ENCODE data around the gene FAM168B.

FAM168B gene

DNA sequence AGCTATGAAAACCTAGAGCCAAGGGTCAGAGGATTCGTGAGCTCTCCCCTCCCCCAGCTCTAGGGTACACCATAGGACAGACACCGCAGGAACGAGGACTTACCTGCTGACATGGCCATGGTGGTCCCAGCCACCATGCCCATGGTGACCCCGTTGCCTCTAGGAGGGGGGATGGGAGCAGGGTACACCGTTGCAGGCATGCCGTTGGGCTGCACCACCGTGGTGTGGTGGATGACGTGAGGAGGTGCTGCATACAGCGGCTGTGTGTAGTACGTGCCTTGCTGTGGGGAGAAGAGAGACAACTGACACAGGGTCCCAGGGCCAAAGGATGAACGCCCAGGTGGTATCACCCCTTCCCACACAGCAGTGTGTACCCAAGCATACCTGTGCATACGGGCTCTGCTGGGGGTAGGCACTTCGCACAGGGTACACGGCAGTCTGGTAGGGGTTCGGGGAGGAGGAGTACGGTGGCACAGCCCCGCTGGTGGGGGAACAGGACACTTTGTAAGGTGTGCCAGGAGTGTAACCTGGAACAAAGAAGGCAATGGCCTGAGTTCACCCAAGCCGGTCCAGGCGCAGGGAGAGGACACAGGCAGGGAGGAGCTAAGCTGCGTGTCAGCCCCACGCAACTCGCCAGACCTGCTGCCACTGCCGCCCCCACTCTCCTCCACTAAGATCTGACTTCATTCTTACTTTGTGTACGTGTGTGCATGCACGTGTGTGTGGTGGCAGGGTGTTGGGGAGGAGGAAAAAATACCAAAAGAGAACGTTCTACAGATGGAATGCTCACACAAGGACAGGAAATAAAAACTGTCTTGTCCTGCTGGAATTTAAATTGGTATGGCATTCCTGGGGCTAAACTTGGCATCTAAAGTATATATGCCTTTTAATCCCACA, 37.8 kb downstream of the FAM168B start:
- no peak for DNase-seq (ENCODE audit: low read depth)

DNA sequence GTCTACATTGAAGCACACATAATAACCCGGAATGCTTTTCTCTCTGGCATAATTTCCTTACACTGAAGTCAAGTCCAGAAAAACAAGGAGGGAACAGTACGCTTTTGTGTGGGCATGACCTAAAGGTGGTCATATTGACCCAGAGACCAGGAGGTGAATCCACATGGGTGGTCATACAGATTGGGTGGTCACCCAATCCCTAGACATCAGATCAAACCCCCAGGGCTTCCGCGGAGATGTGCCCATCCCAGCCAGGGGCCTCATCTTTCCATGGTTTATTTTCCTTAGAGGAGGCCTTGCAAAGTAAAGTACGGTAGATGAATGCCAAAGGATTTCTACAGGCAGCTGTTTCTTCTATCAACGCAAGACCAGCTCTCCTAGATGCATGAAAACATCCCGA, 38.8 kb downstream of the FAM168B start:
- DNase-seq (ENCODE audit: low read depth): no peak

DNA sequence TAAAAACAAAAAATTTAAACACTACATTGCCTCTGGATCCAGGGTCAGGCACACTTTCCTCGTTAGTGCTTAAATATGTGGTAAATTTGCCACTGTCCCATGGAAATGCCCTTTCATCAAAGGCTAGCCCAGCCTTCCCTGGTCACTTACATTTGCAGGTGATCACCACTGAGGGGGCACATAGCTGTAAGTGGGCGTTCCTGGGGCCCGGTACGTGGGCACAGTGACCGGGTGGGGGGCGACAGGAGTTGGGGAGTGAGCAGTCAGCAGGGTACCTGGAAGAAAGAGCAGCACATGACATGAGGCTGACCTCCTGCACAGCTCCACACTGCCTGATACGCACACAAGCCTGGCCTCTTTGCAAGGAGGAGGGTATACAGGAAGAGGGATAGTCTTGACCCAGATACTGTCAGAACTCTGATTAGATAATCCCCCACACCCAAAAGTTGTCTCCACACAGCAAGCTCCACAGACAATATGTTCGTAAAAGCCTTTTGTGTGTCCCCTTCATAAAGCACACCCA, 40.5 kb downstream of the FAM168B start:
- DNase-seq (ENCODE audit: low read depth): no peak

DNA sequence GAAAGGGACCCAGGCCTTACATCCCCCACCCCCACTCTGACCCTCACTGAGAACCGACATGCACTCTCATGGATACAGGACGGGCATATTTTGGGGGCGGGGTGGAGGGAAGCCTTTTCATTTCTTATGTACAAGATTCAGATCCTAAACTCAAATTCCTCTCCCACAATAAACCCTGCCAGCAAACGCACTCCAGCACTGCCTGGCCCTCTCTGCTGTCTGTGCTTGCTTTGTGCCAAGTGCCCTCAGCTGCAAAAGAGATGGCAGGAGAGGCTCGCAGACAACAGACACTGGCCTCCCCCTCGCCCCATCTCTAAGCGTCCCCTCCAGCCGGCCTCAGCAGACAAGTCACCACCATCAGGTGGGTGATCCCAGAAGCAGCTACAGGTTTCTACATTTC, 42.4 kb downstream of the FAM168B start:
- DNase-seq (ENCODE audit: low read depth): no peak

DNA sequence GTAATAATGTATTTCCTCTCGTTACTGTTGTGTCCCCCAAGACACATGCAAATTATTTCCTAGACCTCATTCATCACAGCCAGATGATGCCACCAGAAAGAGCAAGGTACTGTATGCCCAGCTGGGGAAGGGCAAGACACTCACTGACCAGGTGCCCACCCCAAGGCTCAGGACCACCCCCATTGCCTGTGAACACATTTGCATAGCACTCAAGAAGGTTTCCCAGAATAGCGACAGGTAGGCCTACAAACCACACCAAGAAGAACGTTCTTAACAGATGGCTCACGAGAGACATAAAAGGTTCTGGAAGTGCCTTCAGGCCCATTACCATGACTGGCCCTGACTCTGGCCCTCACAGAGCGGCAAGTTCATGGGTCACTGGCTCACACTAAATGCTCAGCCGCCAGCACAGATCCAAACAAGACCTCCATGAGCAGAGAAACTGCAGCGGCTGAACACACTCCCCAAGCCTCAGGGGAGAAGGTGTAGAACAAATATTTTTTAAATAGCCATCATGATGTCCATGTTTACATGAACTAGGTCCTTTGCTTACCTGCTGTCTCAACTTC, 44.0 kb downstream of the FAM168B start:
- no peak for DNase-seq (ENCODE audit: low read depth)

DNA sequence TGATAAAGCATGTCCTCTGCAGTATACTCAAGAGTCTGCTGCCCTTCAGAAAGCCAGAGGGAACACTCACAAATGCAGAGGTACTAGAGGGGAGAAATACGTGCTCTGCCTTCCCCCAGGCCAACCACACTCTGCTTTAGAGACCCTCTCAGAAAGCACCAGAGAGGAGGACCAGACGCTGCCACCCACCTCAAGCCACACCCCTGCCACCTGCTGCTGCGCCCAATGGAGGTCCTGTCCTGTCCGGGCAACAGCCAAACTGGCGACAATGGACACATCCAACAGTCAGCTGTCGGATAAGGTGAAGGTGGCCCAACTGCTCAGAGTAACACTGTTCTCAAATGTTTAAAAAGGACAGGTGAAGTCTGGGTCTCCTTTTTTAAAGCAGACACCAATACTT, 44.6 kb downstream of the FAM168B start:
- no peak for DNase-seq (ENCODE audit: low read depth)

DNA sequence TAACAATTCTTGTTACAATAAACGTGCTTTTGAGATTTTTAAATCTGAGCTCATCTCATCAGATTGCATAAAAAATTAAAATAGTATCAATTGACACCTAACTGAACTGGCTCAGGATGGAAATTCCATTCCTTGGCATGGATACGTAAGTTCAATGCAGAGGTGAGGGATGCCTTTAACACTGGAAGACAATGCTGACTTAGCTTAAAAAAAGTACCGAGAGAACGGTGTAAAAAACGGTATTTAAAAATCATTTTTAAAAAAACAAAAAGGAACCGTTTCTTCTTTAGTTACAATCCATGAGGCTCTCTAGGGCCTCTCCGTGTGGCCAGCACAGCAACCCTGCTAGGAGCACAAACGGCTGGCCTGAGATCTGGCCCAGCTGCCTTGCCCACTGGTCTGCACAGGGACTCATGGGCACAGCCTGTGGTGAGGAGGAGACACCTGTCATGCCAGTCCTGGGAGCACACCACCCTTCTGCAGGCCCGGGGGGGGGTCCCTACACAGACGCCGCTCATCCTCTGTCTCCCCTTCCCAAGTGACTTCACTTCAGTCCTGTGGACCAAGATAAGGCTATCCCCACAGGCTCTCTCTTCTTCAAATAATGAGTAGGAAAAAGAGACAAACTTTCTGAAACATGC, 45.2 kb downstream of the FAM168B start:
- DNase-seq (ENCODE audit: low read depth): no peak

DNA sequence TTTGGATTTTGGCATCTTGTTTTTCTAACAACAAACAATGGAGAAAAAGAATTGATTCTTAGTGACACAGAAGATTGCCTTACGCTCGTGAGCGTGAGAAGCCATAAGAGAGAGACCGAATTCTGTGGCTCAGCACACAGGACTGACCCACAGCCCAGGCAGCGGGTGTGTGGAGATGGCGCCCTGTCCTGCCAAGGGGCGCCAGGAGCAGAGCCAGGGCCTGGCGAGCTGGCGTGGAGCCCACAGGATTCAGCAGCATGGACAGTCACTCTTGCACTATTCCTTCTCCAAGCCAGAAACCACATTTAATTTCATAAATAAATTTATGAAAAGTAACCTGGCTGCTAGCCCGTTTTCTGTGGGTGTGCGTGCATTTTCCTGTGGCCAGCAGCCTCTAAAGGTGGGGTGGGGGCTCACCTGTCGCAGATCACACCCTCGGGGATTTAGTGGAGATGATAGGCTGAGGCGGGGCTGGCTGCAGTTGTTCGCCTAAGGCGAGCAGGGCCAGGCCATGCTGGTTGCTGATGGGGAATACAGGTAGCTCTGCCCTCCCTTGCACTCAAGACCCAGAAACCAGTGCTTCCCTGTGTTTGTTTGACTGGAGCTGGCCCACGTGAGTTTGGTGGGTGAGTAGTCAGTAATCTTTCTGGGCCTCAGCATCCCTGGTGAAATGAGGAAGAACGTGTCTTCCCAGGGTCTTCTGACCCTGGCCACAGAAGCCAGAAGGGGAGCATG, 46.2 kb downstream of the FAM168B start:
- no peak for DNase-seq (ENCODE audit: low read depth)

DNA sequence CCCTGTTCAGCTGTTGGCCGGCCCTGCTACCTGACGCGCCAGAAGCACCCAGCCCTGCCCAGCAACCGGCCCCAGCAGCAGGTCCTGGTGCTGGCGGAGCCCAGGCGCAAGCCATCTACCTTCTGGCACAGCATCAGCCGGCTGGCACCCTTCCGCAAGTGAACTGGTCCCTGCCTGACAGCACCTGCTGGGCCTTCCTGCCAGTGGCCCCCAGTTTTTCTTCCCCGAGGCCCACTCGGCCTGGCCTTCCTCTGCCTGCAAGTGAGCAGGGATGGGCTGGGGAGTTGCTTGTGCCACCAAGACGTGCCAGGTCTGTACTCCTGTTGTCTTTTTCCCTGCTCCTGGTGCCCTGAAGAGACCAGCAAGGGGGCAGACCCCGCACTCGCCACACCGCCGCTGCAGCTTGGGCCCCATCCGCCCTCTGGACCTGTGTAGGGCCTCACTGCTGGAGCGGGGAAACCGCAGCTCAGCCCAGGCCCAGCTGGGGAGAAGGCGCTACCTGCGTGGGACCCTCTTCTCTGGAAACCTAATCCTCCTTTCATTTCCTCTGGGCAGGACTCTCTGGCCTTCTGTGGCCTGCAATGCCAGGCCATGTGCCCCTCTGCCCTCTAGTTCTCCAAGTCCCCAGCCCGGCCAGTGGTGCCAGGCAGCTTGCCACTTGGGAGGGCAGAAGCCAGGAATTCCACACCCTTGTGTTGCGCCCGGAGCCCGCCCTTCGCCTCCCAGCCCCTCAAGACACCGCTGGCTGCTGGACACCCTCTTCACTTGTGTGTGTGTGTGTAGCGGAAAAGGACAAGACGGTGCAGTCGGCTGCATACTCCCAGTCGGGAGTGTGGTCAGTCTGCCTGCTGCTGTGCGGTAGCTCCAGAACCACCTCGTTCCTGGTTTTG, 47.0 kb downstream of the FAM168B start:
- DNase-seq (ENCODE audit: low read depth): no peak

DNA sequence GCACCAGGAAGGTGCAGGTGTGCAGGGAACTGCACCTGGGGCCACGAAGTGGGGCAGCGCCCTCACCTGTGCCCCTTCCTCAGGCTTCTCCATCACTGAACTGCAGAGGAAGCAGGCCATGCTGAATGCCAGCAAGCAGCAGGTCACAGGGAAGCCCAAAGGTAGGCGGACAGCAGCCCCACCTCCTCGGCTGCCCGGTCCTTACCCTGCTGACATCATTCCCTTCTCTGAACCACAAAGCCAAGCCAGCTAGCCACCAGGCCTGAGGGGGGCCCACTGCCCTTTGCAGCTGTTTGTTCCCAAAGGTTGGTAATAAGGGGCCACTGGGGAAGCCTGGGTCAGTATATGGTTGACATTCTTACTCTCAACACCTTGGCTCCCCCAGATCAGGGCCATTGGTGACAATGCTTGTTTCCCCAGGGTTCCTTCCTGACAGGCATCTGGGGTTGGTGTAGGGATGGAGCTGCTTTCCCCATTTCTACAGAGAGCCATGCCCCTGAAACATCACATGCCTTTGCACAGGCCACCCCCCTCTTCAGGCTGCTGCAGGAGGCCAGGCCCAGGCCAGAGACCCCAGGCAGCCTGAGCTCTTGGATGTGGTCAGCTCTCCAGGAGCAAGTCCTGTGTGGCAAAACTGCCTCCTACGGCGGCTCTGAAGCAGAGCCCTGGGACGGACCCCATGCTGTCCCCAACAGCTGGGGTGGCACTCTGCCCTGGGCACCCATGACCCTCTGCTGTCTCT, 47.8 kb downstream of the FAM168B start:
- no peak for DNase-seq (ENCODE audit: low read depth)

DNA sequence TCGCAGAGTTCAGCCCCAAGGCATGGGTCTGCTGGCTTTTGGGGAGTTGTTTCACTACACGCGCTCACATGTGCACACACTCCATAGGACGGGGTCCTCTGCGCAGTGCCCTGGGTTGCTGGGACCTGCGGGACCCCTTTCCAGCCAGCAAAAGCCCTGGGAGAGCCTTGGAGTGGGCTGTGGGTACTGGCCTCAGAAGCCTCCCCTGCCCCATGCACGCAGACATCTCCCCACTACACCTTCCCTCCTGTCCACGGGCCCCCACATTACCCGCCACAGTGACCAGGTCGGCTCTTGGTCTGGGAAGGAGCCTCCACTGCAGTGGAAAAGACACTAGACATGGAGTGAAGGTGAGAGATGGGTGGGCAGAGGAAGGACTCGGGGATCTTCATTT, 48.5 kb downstream of the FAM168B start:
- no peak for DNase-seq (ENCODE audit: low read depth)

DNA sequence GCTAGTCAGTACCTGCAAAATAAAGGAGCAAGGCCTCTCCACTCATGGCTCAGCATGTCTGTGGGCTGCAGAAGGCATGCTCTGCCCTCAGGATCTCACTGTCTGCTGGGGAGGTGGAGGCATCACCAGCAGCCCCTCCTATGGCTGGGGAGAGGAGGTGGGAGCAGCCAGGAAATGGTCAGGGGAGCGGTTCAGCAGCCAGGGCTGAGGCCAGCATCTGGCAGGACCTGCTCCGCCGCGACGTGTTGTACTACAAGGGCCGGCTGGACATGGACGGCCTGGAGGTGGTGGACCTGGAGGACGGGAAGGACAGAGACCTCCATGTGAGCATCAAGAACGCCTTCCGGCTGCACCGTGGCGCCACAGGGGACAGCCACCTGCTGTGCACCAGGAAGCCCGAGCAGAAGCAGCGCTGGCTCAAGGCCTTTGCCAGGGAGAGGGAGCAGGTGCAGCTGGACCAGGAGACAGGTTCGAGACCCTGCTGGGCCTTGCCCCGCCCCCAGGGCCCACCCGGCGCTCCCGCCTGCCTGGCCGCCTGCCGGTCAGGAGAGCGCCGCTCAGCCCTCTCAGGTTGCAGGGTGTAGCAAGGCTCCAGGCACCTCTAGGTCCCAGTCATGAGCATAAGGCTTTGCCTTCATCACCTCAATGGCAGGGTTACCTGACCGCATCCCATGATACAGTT, 49.0 kb downstream of the FAM168B start:
- DNase-seq (ENCODE audit: low read depth): no peak

DNA sequence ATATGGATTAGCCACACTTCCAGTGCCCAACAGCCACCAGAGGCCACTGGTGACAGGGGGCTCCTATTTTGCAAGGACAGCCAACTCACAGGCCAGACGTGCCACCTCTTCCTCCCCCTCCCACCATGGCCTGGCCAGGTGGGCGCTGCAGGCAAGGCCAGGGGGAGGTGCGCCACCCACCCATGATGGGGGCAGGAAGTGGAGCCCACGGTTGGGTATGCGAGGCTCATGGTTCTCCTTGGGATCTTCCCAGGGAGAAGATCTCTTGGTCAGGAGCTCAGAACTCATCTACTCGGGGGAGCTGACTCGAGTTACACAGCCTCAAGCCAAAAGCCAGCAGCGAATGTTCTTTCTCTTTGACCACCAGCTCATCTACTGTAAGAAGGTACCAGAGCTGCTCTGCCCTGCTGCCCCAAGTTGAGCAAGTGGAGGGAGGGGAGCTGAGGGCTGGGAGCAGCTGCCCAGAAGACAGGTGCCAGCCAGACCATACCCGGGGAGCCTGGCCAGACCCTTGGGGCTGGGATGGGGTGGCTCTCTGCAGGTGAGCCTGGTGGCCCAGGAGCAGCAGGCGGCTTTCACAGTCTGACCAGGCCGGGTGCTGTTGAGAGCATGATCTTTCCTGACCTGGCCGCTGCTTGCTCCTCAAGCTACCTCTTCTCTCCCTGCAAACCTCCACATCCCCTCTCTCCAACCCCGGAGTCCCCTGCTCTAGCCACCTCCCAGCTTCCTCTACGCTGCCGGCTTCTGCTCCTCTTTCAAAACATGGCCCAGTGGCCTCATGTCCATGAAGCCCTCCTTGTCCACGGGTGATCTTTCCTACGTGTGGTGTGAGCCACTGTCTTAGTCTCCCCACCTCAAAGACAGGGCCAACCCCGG, 49.8 kb downstream of the FAM168B start:
- DNase-seq (ENCODE audit: low read depth): no peak

DNA sequence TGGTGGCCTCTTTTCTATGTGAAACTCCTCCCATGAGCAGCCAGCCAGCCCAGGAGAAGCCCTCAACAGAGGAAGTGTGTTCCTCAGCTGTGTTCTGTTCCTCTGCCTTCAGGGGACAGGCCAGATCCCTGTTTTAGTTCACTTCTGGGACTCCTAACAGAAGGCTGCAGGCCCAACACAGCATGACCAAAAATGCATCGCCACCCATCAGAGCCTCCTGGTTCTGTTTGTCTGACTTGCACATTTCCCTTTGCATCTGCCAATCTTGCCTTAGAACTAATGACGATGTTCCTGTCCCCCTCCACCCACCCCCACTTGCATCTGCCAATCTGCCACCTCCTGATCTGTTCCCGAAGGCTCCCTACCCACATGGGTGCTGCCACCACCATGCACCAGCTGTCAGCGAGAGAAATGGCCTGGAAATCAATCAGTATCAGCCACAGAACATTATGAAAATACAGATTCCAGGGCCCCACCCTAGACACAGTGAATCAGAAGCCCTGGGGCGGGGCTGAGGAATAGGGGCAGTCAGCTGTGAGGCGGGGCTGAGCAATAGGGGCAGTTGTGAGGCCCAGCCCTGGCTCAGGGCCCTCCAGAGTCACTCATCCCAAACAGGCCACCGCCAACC, 51.0 kb downstream of the FAM168B start:
- DNase-seq (ENCODE audit: low read depth): no peak

DNA sequence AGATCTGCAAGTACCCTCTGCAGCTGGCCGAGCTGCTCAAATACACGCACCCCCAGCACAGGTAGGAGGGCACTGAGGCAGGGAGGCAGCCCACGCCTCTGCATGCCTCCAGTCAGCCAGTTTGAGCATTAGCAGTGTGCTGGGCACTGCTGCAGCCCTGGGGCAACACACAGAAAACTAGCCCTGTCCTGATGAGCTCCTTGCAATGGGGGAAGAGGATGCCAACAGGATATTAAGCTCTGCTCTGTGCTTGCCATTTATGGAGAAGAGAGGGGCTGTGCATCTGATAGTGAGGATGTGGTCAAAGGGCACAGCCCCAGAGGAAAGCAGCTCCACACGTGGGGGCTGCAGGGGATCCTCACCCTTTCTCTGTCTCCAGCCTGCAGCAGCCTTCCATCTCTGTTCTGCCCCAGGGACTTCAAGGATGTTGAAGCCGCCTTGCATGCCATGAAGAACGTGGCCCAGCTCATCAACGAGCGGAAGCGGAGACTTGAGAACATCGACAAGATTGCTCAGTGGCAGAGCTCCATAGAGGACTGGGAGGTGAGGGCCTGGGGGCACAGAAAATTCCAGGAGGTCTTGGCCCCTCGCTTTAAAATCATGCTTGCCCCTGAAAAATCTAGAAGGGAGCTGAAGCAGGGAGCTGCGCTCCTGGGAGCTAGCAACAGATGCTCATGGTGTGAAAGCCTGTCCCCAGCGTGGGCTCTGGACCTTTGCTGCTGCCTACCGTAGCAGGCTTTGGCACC, 51.7 kb downstream of the FAM168B start:
- no peak for DNase-seq (ENCODE audit: low read depth)

DNA sequence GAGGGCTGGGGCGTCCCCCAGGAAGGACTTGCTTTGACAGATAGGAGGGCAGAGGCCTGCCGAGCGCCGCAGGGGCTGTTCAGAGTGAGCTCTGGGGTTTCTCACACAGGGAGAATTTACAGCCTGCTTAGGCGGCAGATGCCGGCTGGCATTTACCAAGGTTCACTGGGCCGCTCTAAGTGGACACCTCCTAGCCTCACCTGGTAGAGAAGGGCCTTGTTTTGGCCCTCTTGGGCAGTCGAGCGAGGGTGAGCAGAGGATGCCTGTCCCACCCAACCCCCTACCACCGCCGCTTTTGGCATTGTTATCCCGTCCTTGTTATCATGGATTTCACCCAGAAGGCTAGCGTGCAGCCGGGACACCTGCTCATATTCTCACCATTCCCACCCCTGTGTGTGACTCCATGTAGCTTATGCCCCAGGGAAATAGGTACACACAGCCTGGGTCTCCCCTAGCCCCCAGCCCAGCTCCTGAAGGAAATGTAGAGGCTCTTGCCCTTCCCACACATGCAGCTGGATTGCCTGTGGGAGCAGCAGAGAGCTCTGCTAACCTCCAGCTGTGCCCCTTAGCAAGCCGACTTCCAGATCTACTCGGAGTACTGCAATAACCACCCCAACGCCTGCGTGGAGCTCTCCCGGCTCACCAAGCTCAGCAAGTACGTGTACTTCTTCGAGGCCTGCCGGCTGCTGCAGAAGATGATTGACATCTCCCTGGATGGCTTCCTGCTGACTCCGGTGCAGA, 52.4 kb downstream of the FAM168B start:
- no peak for DNase-seq (ENCODE audit: low read depth)
